Measurements from ENCODE around the gene DMD.

DMD gene

GRCh38 chrX:31663172-31663571 lies 1548.2 kb downstream of the DMD start:
- H3K9me2 ChIP-seq (replicated peaks; ENCODE audit: insufficient read depth, low read length) = no peaks in the 10 kb centered on the region
- no peaks in the 10 kb centered on the region for H3K36me3 ChIP-seq (replicated peaks; ENCODE audit: insufficient read depth, low read length)
- no peak overlapping the region for H3K9ac ChIP-seq (ENCODE audit: low read length)
- no peak overlapping the region for H3K27ac ChIP-seq (ENCODE audit: low read length)
- no peak overlapping the region for H2AFZ ChIP-seq (ENCODE audit: low read length)
- H3K4me1 ChIP-seq (ENCODE audit: low read length) = no peaks in the 10 kb centered on the region
- H3K4me3 ChIP-seq (ENCODE audit: low read length) = no peak overlapping the region
- H4K20me1 ChIP-seq (ENCODE audit: insufficient read depth, low read length) = no peaks in the 10 kb centered on the region
- H3F3A ChIP-seq (ENCODE audit: insufficient read depth, low read length) = no peaks in the 10 kb centered on the region
- DNase-seq = no peak
- TF ChIP-seq EZH2phosphoT487 (IDR thresholded peaks at IDR 0.05; ENCODE audit: low read length) (no peak), CTCF (IDR thresholded peaks at IDR 0.05; ENCODE audit: low read length) (no peak), EZH2 (optimal IDR thresholded peaks at IDR 0.05; ENCODE audit: low read depth, low read length) (no peak)
- H3K27me3 ChIP-seq (replicated peaks; ENCODE audit: insufficient read depth, low read length) = no peaks in the 10 kb centered on the region
- H3K9me3 ChIP-seq (replicated peaks; ENCODE audit: insufficient read depth, low read length) = no peaks in the 10 kb centered on the region
- H3K79me2 ChIP-seq (ENCODE audit: low read length) = no peaks in the 10 kb centered on the region
- no peak overlapping the region for H3K4me2 ChIP-seq (ENCODE audit: low read depth, low read length)

GRCh38 chrX:31661280-31661810 lies 1550.0 kb downstream of the DMD start:
- H3K27ac ChIP-seq (ENCODE audit: low read length) = no peak overlapping the region
- H3K36me3 ChIP-seq (replicated peaks; ENCODE audit: insufficient read depth, low read length) = no peaks in the 10 kb centered on the region
- H3K9me2 ChIP-seq (replicated peaks; ENCODE audit: insufficient read depth, low read length) = no peaks in the 10 kb centered on the region
- H3K9me3 ChIP-seq (replicated peaks; ENCODE audit: insufficient read depth, low read length) = no peaks in the 10 kb centered on the region
- no peaks in the 10 kb centered on the region for H3K79me2 ChIP-seq (ENCODE audit: low read length)
- no peak for DNase-seq
- H3K9ac ChIP-seq (ENCODE audit: low read length) = no peak overlapping the region
- TF ChIP-seq EZH2phosphoT487 (IDR thresholded peaks at IDR 0.05; ENCODE audit: low read length) = no peak
- no peak for TF ChIP-seq EZH2 (optimal IDR thresholded peaks at IDR 0.05; ENCODE audit: low read depth, low read length)
- no peak for TF ChIP-seq CTCF (IDR thresholded peaks at IDR 0.05; ENCODE audit: low read length)
- no peak overlapping the region for H3K4me2 ChIP-seq (ENCODE audit: low read depth, low read length)
- no peaks in the 10 kb centered on the region for H3F3A ChIP-seq (ENCODE audit: insufficient read depth, low read length)
- H2AFZ ChIP-seq (ENCODE audit: low read length) = no peak overlapping the region
- H3K4me1 ChIP-seq (ENCODE audit: low read length) = no peaks in the 10 kb centered on the region
- H3K4me3 ChIP-seq (ENCODE audit: low read length) = no peak overlapping the region
- no peaks in the 10 kb centered on the region for H4K20me1 ChIP-seq (ENCODE audit: insufficient read depth, low read length)
- H3K27me3 ChIP-seq (replicated peaks; ENCODE audit: insufficient read depth, low read length) = no peaks in the 10 kb centered on the region

GRCh38 chrX:31658360-31658759 lies 1553.0 kb downstream of the DMD start:
- Histone ChIP-seq H3K9ac (ENCODE audit: low read length) (no peak overlapping the region), H3K4me2 (ENCODE audit: low read depth, low read length) (no peak overlapping the region), H4K20me1 (ENCODE audit: insufficient read depth, low read length) (no peaks in the 10 kb centered on the region), H3K27ac (ENCODE audit: low read length) (no peak overlapping the region), H3K9me3 (replicated peaks; ENCODE audit: insufficient read depth, low read length) (no peaks in the 10 kb centered on the region), H3K36me3 (replicated peaks; ENCODE audit: insufficient read depth, low read length) (no peaks in the 10 kb centered on the region), H3K4me3 (ENCODE audit: low read length) (no peak overlapping the region), H3F3A (ENCODE audit: insufficient read depth, low read length) (no peaks in the 10 kb centered on the region), H2AFZ (ENCODE audit: low read length) (no peak overlapping the region), H3K4me1 (ENCODE audit: low read length) (no peaks in the 10 kb centered on the region), H3K79me2 (ENCODE audit: low read length) (no peaks in the 10 kb centered on the region), H3K9me2 (replicated peaks; ENCODE audit: insufficient read depth, low read length) (no peaks in the 10 kb centered on the region), H3K27me3 (replicated peaks; ENCODE audit: insufficient read depth, low read length) (no peaks in the 10 kb centered on the region)
- TF ChIP-seq EZH2phosphoT487 (IDR thresholded peaks at IDR 0.05; ENCODE audit: low read length) (no peak), EZH2 (optimal IDR thresholded peaks at IDR 0.05; ENCODE audit: low read depth, low read length) (no peak), CTCF (IDR thresholded peaks at IDR 0.05; ENCODE audit: low read length) (peak; percentile 49)
- peak; percentile 37 for DNase-seq

All from MM.1S (cell line).